Ishikawa (cell line): ENCODE results near the gene COL25A1.

Experiments used
- CEBPB ChIP-seq: IDR thresholded peaks from 2 replicates; pipeline ENCODE4 v1.6.1; 2012
- EGR1 ChIP-seq: IDR thresholded peaks from 2 replicates; pipeline ENCODE4 v1.6.1; 2012
- EP300 ChIP-seq: IDR thresholded peaks from 2 replicates; pipeline ENCODE4 v1.6.1; 2012; ENCODE audit warnings: borderline replicate concordance
- FOXM1 ChIP-seq: IDR thresholded peaks from 2 replicates; pipeline ENCODE4 v1.6.1; 2012; ENCODE audit warnings: low read depth, borderline replicate concordance
- RAD21 ChIP-seq: IDR thresholded peaks from 2 replicates; pipeline ENCODE4 v1.6.1; 2012; ENCODE audit warnings: low read depth
- TAF1 ChIP-seq: IDR thresholded peaks from 2 replicates; pipeline ENCODE4 v1.6.1; 2012; ENCODE audit warnings: low read depth, mild to moderate bottlenecking
- TEAD4 ChIP-seq: IDR thresholded peaks from 2 replicates; pipeline ENCODE4 v1.6.1; 2012
- USF1 ChIP-seq: IDR thresholded peaks from 2 replicates; pipeline ENCODE4 v1.6.1; 2012
- YY1 ChIP-seq: IDR thresholded peaks from 2 replicates; pipeline ENCODE4 v1.6.1; 2012; ENCODE audit warnings: low read depth
- ZBTB7A ChIP-seq: IDR thresholded peaks from 2 replicates; pipeline ENCODE4 v1.6.1; 2012; ENCODE audit warnings: low read depth
- TF ChIP-seq, protein P1 (sequence below): IDR thresholded peaks from 2 replicates; pipeline ENCODE4 v1.6.1; 2012; ENCODE audit warnings: low read depth, mild to moderate bottlenecking
- TF ChIP-seq, protein P2 (sequence below): IDR thresholded peaks from 2 replicates; pipeline ENCODE4 v1.6.1; 2012

DNA sequence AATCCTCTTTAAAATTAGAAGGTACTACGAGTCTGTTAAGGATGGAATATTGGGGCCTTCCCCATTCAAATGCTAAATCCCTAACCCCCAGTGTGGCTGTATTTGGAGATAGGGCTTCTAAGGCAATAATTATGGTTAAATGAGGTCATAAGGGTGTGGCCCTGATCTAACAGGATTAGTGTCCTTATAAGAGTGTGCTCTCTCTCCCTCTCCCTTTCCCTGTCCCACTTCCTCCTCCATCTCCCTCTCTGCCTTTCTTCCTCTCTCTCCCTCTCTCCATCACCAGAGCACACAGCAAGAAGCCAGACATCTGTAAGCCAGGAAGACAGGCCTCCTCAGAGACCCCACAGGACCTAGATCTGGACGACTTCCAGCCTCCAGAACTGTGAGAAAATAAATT is 116.9 kb downstream of the COL25A1 start:
- TF ChIP-seq TAF1 (no peak), EP300 (no peak), FOXM1 (no peak), TEAD4 (no peak), RAD21 (no peak), YY1 (no peak), USF1 (no peak), CEBPB (no peak), ZBTB7A (no peak), EGR1 (no peak)
- TF ChIP-seq, protein P1, sequence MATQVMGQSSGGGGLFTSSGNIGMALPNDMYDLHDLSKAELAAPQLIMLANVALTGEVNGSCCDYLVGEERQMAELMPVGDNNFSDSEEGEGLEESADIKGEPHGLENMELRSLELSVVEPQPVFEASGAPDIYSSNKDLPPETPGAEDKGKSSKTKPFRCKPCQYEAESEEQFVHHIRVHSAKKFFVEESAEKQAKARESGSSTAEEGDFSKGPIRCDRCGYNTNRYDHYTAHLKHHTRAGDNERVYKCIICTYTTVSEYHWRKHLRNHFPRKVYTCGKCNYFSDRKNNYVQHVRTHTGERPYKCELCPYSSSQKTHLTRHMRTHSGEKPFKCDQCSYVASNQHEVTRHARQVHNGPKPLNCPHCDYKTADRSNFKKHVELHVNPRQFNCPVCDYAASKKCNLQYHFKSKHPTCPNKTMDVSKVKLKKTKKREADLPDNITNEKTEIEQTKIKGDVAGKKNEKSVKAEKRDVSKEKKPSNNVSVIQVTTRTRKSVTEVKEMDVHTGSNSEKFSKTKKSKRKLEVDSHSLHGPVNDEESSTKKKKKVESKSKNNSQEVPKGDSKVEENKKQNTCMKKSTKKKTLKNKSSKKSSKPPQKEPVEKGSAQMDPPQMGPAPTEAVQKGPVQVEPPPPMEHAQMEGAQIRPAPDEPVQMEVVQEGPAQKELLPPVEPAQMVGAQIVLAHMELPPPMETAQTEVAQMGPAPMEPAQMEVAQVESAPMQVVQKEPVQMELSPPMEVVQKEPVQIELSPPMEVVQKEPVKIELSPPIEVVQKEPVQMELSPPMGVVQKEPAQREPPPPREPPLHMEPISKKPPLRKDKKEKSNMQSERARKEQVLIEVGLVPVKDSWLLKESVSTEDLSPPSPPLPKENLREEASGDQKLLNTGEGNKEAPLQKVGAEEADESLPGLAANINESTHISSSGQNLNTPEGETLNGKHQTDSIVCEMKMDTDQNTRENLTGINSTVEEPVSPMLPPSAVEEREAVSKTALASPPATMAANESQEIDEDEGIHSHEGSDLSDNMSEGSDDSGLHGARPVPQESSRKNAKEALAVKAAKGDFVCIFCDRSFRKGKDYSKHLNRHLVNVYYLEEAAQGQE = no peak
- TF ChIP-seq, protein P2, sequence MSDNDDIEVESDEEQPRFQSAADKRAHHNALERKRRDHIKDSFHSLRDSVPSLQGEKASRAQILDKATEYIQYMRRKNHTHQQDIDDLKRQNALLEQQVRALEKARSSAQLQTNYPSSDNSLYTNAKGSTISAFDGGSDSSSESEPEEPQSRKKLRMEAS = no peak
